ENCODE data around the gene MRRF.

MRRF gene

GRCh38 chr9:122221183-122221811, 43.4 kb upstream of the MRRF start:
- H3K4me3 ChIP-seq (ENCODE audit: low read length), result no peak overlapping the region
- no peaks in the 10 kb centered on the region for H3K4me1 ChIP-seq (ENCODE audit: control insufficient read depth, low read length)
- no peak overlapping the region for H3K27ac ChIP-seq (ENCODE audit: low read depth, low read length)
- H3K36me3 ChIP-seq (ENCODE audit: control insufficient read depth, low read length), result no peaks in the 10 kb centered on the region
- no peak overlapping the region for H3K4me2 ChIP-seq (ENCODE audit: low read length)
- no peaks in the 10 kb centered on the region for H3K79me2 ChIP-seq (ENCODE audit: control insufficient read depth, low read length)
- H3K9me3 ChIP-seq (ENCODE audit: control insufficient read depth, insufficient read depth, low read length), result no peaks in the 10 kb centered on the region
- H3K27me3 ChIP-seq (ENCODE audit: control insufficient read depth, low read length), result peaks cover 34% of the 10 kb centered on the region
- H4K20me1 ChIP-seq (ENCODE audit: control insufficient read depth, insufficient read depth, low read depth, low read length), result no peaks in the 10 kb centered on the region
- TF ChIP-seq EZH2phosphoT487 (IDR thresholded peaks at IDR 0.05; ENCODE audit: borderline replicate concordance, low read length), result no peak
- no peaks in the 10 kb centered on the region for H3F3A ChIP-seq (ENCODE audit: control insufficient read depth, insufficient read depth)
- H3K9me2 ChIP-seq (replicated peaks; ENCODE audit: control insufficient read depth, low read length), result no peaks in the 10 kb centered on the region

DNA sequence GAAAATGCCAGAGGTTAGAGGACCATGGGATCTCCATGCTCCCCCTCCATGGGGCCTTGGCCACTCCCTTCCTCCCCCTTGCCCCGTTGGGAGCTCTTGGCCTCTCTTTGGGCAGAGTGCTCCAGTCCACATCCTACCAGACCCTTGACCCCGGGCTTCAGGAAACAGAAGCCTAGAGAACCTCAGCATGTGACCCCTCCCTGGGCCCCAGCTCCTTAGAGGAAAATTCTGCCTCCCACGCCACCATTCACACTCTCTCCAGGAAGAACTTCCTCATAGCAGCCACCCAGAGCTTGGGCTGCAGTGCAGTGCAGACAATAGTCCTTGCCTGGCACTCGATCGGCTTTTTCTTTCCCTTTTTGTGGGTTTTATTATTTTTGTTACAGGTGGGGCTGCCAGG, 41.9 kb upstream of the MRRF start:
- no peaks in the 10 kb centered on the region for H3K9me3 ChIP-seq (ENCODE audit: control insufficient read depth, insufficient read depth, low read length)
- no peaks in the 10 kb centered on the region for H3K4me1 ChIP-seq (ENCODE audit: control insufficient read depth, low read length)
- H3K4me3 ChIP-seq (ENCODE audit: low read length), result no peak overlapping the region
- H3K27ac ChIP-seq (ENCODE audit: low read depth, low read length), result no peak overlapping the region
- peaks cover 34% of the 10 kb centered on the region for H3K27me3 ChIP-seq (ENCODE audit: control insufficient read depth, low read length)
- H3K79me2 ChIP-seq (ENCODE audit: control insufficient read depth, low read length), result no peaks in the 10 kb centered on the region
- no peak overlapping the region for H3K4me2 ChIP-seq (ENCODE audit: low read length)
- H3K36me3 ChIP-seq (ENCODE audit: control insufficient read depth, low read length), result no peaks in the 10 kb centered on the region
- H4K20me1 ChIP-seq (ENCODE audit: control insufficient read depth, insufficient read depth, low read depth, low read length), result no peaks in the 10 kb centered on the region
- no peaks in the 10 kb centered on the region for H3K9me2 ChIP-seq (replicated peaks; ENCODE audit: control insufficient read depth, low read length)
- TF ChIP-seq EZH2phosphoT487 (IDR thresholded peaks at IDR 0.05; ENCODE audit: borderline replicate concordance, low read length) (no peak), CTCF (IDR thresholded peaks at IDR 0.05; ENCODE audit: low read depth, low read length, poor library complexity, severe bottlenecking) (no peak)
- H3F3A ChIP-seq (ENCODE audit: control insufficient read depth, insufficient read depth), result no peaks in the 10 kb centered on the region

- H3K4me1 ChIP-seq (ENCODE audit: control insufficient read depth, low read length), result no peaks in the 10 kb centered on the region
- no peaks in the 10 kb centered on the region for H3K79me2 ChIP-seq (ENCODE audit: control insufficient read depth, low read length)
- no peak overlapping the region for H3K27ac ChIP-seq (ENCODE audit: low read depth, low read length)
- H4K20me1 ChIP-seq (ENCODE audit: control insufficient read depth, insufficient read depth, low read depth, low read length), result no peaks in the 10 kb centered on the region
- no peaks in the 10 kb centered on the region for H3K9me3 ChIP-seq (ENCODE audit: control insufficient read depth, insufficient read depth, low read length)
- H3K4me3 ChIP-seq (ENCODE audit: low read length), result no peak overlapping the region
- TF ChIP-seq CTCF (IDR thresholded peaks at IDR 0.05; ENCODE audit: low read depth, low read length, poor library complexity, severe bottlenecking), result no peak
- TF ChIP-seq EZH2phosphoT487 (IDR thresholded peaks at IDR 0.05; ENCODE audit: borderline replicate concordance, low read length), result no peak
- H3K36me3 ChIP-seq (ENCODE audit: control insufficient read depth, low read length), result no peaks in the 10 kb centered on the region
- no peaks in the 10 kb centered on the region for H3K9me2 ChIP-seq (replicated peaks; ENCODE audit: control insufficient read depth, low read length)
- peaks cover 30% of the 10 kb centered on the region for H3K27me3 ChIP-seq (ENCODE audit: control insufficient read depth, low read length)
- no peak overlapping the region for H3K4me2 ChIP-seq (ENCODE audit: low read length)
- H3F3A ChIP-seq (ENCODE audit: control insufficient read depth, insufficient read depth), result no peaks in the 10 kb centered on the region
These were observed 41.2 kb upstream of the MRRF start for GRCh38 chr9:122223435-122223834.

GRCh38 chr9:122225312-122226141, 39.2 kb upstream of the MRRF start:
- no peaks in the 10 kb centered on the region for H3K4me1 ChIP-seq (ENCODE audit: control insufficient read depth, low read length)
- no peaks in the 10 kb centered on the region for H3K36me3 ChIP-seq (ENCODE audit: control insufficient read depth, low read length)
- no peak overlapping the region for H3K4me2 ChIP-seq (ENCODE audit: low read length)
- no peaks in the 10 kb centered on the region for H3K79me2 ChIP-seq (ENCODE audit: control insufficient read depth, low read length)
- H3F3A ChIP-seq (ENCODE audit: control insufficient read depth, insufficient read depth), result no peaks in the 10 kb centered on the region
- no peak for TF ChIP-seq CTCF (IDR thresholded peaks at IDR 0.05; ENCODE audit: low read depth, low read length, poor library complexity, severe bottlenecking)
- TF ChIP-seq EZH2phosphoT487 (IDR thresholded peaks at IDR 0.05; ENCODE audit: borderline replicate concordance, low read length), result no peak
- H3K4me3 ChIP-seq (ENCODE audit: low read length), result no peak overlapping the region
- no peak overlapping the region for H3K27ac ChIP-seq (ENCODE audit: low read depth, low read length)
- H3K9me3 ChIP-seq (ENCODE audit: control insufficient read depth, insufficient read depth, low read length), result no peaks in the 10 kb centered on the region
- H3K9me2 ChIP-seq (replicated peaks; ENCODE audit: control insufficient read depth, low read length), result no peaks in the 10 kb centered on the region
- peaks cover 30% of the 10 kb centered on the region for H3K27me3 ChIP-seq (ENCODE audit: control insufficient read depth, low read length)
- H4K20me1 ChIP-seq (ENCODE audit: control insufficient read depth, insufficient read depth, low read depth, low read length), result no peaks in the 10 kb centered on the region

Data from DOHH2 (cell line).